ENCODE measurements around the gene MT1A. TPM values are rescaled to one million over a fixed set of nuclear protein-coding genes. Genes with fewer than 3 reads are reported as not detected.

The MT1A gene
- total RNA-seq, 1 experiment from 2014 or later: 2.8 TPM

DNA sequence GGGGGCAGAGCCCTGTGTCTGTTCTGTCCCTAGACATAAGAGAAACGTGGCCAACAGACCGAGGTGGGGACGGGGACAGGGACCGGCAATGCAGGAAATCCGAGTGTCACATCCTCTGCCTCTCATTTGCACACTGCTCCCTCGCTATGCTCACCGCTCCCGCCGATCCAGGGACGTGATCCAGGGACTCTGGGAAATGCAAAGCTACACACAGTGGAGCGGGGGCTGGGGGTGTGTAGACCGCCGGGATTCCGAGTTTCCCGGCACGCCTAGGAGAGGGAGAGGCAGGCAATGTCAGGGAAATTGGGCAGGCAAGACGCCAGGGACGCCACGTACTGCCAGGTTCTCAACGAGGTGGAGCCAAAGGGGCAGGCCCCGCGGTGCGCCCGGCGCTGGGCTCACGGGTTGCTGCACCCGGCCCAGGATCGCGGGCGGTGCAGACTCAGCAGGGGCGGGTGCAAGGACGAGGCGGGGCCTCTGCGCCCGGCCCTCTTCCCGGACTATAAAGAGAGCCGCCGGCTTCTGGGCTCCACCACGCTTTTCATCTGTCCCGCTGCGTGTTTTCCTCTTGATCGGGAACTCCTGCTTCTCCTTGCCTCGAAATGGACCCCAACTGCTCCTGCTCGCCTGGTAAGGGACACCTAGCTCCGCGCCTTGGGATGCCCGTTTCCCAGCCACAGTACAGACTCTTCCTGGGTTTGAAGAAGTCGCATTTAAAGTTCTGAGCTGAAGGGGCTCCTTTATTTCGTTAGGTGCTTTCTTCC lies 43.7 kb downstream of the MT1A start, which contains the start of gene MT1X (continued):
- TF ChIP-seq MAX (CRISPR knock-in tag; IDR thresholded peaks at IDR 0.05): peak; percentile 70
- TF ChIP-seq, protein P1, sequence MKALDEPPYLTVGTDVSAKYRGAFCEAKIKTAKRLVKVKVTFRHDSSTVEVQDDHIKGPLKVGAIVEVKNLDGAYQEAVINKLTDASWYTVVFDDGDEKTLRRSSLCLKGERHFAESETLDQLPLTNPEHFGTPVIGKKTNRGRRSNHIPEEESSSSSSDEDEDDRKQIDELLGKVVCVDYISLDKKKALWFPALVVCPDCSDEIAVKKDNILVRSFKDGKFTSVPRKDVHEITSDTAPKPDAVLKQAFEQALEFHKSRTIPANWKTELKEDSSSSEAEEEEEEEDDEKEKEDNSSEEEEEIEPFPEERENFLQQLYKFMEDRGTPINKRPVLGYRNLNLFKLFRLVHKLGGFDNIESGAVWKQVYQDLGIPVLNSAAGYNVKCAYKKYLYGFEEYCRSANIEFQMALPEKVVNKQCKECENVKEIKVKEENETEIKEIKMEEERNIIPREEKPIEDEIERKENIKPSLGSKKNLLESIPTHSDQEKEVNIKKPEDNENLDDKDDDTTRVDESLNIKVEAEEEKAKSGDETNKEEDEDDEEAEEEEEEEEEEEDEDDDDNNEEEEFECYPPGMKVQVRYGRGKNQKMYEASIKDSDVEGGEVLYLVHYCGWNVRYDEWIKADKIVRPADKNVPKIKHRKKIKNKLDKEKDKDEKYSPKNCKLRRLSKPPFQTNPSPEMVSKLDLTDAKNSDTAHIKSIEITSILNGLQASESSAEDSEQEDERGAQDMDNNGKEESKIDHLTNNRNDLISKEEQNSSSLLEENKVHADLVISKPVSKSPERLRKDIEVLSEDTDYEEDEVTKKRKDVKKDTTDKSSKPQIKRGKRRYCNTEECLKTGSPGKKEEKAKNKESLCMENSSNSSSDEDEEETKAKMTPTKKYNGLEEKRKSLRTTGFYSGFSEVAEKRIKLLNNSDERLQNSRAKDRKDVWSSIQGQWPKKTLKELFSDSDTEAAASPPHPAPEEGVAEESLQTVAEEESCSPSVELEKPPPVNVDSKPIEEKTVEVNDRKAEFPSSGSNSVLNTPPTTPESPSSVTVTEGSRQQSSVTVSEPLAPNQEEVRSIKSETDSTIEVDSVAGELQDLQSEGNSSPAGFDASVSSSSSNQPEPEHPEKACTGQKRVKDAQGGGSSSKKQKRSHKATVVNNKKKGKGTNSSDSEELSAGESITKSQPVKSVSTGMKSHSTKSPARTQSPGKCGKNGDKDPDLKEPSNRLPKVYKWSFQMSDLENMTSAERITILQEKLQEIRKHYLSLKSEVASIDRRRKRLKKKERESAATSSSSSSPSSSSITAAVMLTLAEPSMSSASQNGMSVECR (CRISPR knock-in tag; IDR thresholded peaks at IDR 0.05; ENCODE audit: borderline replicate concordance): 0 out of 2 replicates have a peak, but pooled peaks have one; percentile 25
- TF ChIP-seq GABPB1 (CRISPR knock-in tag; IDR thresholded peaks at IDR 0.05): no peak
- no peak for TF ChIP-seq OVOL2 (CRISPR knock-in tag; IDR thresholded peaks at IDR 0.05; ENCODE audit: borderline replicate concordance)
- peak; percentile 35; the same call in 1 of the 2 replicates for TF ChIP-seq CBFB (CRISPR knock-in tag; IDR thresholded peaks at IDR 0.05; ENCODE audit: low read depth)
- no peak for TF ChIP-seq ZNF532 (CRISPR knock-in tag; IDR thresholded peaks at IDR 0.05; ENCODE audit: borderline replicate concordance)

GRCh38 chr16:56682703-56683397 lies 44.4 kb downstream of the MT1A start:
- Mint-ChIP-seq H3K4me1 (peaks cover 37% of the 10 kb centered on the region), H3K4me3 (peak overlapping the region; percentile 88), H3K27ac (no peak overlapping the region), H3K36me3 (peaks cover 30% of the 10 kb centered on the region), H3K27me3 (ENCODE audit: low read depth) (peaks cover 17% of the 10 kb centered on the region), H3K9me3 (peaks cover 11% of the 10 kb centered on the region)
- ChIA-PET CTCF (interaction anchor here (0.9 to 2.5 kb wide), 4 partner anchors 9 to 82 kb away, joined by 3 to 26 read pairs (median 4); no protein-coding TSS in a partner anchor), POLR2A (interaction anchor here (0.7 to 4.4 kb wide), 7 partner anchors 14 to 74 kb away, joined by 4 to 44 read pairs (median 6); partner anchors contain the start of genes MT1E, MT1F, MT1G and MT1H)
- TF ChIP-seq SP1 (CRISPR knock-in tag; conservative IDR thresholded peaks at IDR 0.05) (no peak), KAT7 (CRISPR knock-in tag; IDR thresholded peaks at IDR 0.05; ENCODE audit: borderline replicate concordance) (0 out of 2 replicates have a peak, but pooled peaks have one; percentile 82)
- DNase-seq (ENCODE audit: low spot score) (no peak), ATAC-seq (peak; percentile 15; the same call in 1 of the 2 replicates)

DNA sequence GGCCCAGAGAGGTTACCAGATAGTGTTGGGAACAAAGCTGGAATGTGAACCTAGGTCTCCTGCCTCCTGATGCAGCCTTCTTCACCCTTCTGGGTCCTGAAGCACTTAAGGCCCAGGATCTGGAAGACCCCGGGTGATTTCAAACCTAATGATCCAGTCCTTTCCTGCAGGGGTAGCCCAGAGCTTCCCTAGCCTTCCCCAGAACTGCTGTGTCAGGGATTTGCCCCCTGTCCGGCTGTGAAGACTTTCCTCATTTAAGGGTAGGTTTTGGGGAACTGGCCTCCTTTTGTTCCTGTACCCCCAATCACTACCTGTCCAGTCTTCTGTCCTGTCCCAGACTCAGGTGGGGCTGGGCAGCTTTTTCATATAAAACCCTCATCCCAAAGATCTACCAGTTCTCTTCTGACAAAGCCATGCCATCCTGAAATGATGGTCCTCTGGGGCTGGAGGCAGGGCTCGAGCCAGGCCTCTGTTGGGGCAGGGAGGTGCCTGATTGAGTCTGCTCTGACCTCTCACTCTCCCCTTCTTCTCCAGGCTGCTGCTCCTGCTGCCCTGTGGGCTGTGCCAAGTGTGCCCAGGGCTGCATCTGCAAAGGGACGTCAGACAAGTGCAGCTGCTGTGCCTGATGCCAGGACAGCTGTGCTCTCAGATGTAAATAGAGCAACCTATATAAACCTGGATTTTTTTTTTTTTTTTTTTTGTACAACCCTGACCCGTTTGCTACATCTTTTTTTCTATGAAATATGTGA lies 45.1 kb downstream of the MT1A start:
- DNase-seq (ENCODE audit: low spot score): no peak
- TF ChIP-seq HMGA2 (CRISPR knock-in tag; IDR thresholded peaks at IDR 0.05) (no peak), ZNF416 (CRISPR knock-in tag; IDR thresholded peaks at IDR 0.05) (peak; percentile 18; the same call in 1 of the 2 replicates)
- Mint-ChIP-seq H3K27me3 (ENCODE audit: low read depth) (peaks cover 17% of the 10 kb centered on the region), H3K4me3 (peak overlapping the region; percentile 88), H3K36me3 (peaks cover 30% of the 10 kb centered on the region), H3K27ac (no peak overlapping the region; the same call in 1 of the 2 replicates), H3K9me3 (peaks cover 11% of the 10 kb centered on the region), H3K4me1 (peaks cover 36% of the 10 kb centered on the region)
- peak; percentile 6; the same call in 1 of the 2 replicates for ATAC-seq
- POLR2A ChIA-PET: interaction anchor here (1.3 to 4.4 kb wide), 7 partner anchors 7 to 75 kb away, joined by 3 to 44 read pairs (median 7); partner anchors contain the start of genes MT1E, MT1G, MT1H and MT2A
- CTCF ChIA-PET: interaction anchor here (0.5 to 2.5 kb wide), 6 partner anchors 10 to 83 kb away, joined by 3 to 26 read pairs (median 4); no protein-coding TSS in a partner anchor
